Fibroblast of mammary gland (primary cell): ENCODE results near the gene PEX13.

ENCODE experiments used
- DNase-seq: peaks from one replicate; pipeline ENCODE4 v3.0.0-alpha.2; 2010; ENCODE audit warnings: low read depth
- H3K4me3 ChIP-seq: 2 replicates; pipeline ENCODE4 v1.5.1; 2011; ENCODE audit warnings: low read depth, mild to moderate bottlenecking, low read length, moderate library complexity; ENCODE audit not compliant: control insufficient read depth
- CTCF ChIP-seq: conservative IDR thresholded peaks from 2 replicates; pipeline ENCODE4 v1.5.1; 2011; ENCODE audit warnings: low read depth, low read length, inconsistent platforms; ENCODE audit not compliant: control insufficient read depth, insufficient read depth

PEX13 gene

GRCh38 chr2:60989259-60989658 lies 28.3 kb upstream of the PEX13 start:
- no peak overlapping the region for H3K4me3 ChIP-seq
- no peak for DNase-seq
- no peak for TF ChIP-seq CTCF

GRCh38 chr2:60991644-60992043 lies 25.9 kb upstream of the PEX13 start:
- no peak overlapping the region for H3K4me3 ChIP-seq
- DNase-seq, result no peak
- no peak for TF ChIP-seq CTCF

GRCh38 chr2:60992985-60993392 lies 24.5 kb upstream of the PEX13 start:
- DNase-seq, result no peak
- H3K4me3 ChIP-seq, result no peak overlapping the region
- TF ChIP-seq CTCF, result no peak

- no peak for DNase-seq
- TF ChIP-seq CTCF, result no peak
- no peak overlapping the region for H3K4me3 ChIP-seq
Observed at GRCh38 chr2:60994131-60994530, 23.4 kb upstream of the PEX13 start.

GRCh38 chr2:60998628-60999545 lies 18.6 kb upstream of the PEX13 start:
- peak; percentile 68 for DNase-seq
- peak; percentile 64 for TF ChIP-seq CTCF
- H3K4me3 ChIP-seq, result no peak overlapping the region

GRCh38 chr2:61005736-61006135 lies 11.8 kb upstream of the PEX13 start:
- no peak for DNase-seq
- TF ChIP-seq CTCF, result no peak
- H3K4me3 ChIP-seq, result no peak overlapping the region
